Stimulated activated CD8-positive, alpha-beta memory T cell treated with anti-CD3 and anti-CD28 coated beads, Interleukin-15, amount 100 ng/mL, for 48 hours (primary cell): ENCODE data around the gene RNF121.

Experiments
- DNase-seq, 2 donors: peaks; one replicate each; pipeline ENCODE4 v3.0.0-alpha.2; 2020; ENCODE audit warnings: low read depth in 2 of 2

The RNF121 gene

DNA sequence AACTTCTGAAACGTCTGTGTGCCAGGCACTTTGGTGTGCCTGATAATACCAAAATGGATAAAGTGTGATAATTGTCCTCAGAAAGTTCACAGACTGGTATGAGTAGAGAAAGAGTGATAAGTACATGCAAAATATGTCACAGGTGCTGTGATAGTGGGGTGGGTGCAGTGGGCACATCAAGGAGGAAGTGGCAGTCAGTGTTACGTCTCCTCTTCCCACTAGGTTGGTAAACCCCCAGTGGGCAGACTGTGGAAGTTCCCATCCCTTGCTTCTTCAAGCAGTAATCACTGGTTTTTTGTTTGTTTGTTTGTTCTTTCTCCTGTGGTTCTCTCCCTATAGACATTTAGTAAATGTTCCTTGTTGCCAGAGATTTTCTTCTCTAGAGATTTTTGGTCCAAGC is 5.4 kb downstream of the RNF121 start:
- DNase-seq, result no peak

DNA sequence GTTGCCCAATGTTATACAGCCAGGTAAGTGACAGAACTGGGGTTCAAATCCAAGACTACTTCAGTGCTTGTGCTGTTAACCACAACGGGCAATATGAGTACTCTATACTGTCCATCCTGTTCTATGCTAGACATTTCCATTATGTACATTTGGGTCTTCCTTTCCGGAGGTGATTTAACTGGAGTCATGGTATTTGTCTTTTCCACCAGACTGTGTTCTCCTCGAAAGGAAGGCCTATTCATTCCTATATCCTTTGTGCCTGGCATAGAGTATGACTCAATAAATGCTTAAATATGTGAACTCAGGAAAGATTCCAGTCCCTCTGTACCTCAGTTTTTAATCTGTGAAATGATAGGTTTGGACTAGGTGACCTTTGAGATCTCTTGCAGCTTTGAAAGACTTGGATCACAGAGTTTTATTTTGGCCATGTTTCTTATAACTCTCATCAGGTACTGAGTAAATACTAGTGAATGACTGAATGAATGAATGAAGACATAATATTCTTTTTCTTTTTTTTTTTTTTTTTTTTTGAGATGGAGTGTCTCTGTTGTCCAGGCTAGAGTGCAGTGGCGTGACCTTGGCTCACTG is 6.6 kb downstream of the RNF121 start:
- DNase-seq, result no peak

DNA sequence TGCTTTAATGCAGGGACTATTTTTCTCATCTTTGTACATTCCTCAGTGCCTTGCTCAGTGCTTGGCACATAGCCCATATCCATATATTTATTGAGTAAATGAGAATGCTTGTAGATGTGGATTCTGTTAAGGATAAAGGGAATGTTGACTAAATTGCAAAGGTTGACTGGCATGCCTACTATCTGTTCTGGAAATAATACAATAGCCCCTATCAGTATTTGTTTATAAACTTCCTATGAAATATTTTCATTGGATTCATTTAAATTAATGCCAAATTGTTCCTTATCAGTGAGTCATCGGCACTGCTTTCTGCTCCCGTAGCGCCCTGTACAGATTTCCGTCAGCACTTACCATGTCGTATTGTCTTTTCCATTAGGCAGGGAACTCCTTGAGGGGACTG is 8.0 kb downstream of the RNF121 start:
- DNase-seq, result no peak

DNA sequence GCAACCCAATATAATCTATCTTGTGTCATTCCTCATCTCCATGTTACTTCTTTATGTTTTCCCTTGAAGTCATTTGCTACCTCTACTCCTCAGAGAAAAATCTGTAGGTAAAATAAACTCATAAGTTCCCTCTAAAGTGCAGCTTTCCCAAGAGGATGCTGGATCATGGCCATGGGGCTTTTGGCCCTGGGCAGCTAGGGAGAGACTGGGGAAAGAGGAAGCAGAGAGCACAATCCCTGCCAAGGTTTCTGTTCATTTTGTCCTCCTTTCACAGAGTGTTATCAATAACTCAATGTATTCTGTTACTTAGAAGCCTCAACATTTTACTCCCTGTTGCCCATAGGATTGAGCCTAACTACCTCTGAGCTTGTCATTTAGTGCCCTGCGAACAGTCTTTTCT is 9.0 kb downstream of the RNF121 start:
- no peak for DNase-seq

DNA sequence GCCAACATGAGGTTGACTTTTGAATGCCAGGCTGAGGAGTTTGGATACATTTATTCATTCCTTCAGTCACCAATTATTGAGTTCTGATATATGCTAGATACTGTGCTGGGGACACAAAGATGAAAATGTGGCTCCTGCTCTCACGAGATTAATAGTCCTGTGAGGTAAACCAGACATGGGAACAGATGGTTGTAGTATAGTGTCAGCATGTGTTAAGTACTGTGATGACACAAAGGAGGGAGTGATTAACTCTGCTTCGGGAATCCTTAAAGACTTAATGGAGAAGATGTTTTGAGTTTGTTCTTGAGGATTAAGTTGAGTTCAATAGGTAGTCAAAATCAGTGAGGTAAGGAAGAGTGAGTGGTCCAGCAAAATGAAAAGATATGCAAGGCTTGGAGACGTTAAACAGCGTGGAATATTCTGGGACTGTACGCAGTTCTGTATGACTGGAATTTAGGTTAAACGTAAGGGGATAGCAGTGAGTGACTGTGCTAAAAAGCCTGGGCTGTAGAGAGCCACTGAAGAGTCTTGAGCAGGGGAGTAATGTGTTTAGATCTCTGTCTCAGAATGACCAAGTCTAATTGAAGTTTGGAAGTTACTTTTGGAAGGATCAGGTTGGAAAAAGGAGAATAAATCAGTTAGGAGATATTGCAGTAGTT is 11.8 kb downstream of the RNF121 start:
- no peak for DNase-seq

DNA sequence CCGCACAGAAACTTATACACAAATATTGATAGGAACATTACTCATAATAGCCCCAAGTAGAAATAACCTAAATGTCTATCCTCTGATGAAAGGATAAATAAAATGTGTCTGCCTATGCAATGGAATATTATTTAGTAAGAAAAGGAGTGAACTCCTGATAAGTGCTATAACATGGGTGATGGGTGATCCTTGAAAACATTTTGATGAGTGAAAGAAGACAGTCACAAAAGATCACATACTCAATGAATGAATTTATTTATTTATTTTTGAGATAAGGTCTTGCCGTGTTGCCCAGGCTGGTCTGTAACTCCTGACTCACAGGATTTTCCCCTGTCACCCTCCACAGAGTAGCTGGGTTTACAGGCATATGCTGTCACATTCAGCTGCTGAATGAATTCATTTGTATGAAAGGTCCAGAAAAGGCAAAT is 17.3 kb downstream of the RNF121 start:
- no peak for DNase-seq

DNA sequence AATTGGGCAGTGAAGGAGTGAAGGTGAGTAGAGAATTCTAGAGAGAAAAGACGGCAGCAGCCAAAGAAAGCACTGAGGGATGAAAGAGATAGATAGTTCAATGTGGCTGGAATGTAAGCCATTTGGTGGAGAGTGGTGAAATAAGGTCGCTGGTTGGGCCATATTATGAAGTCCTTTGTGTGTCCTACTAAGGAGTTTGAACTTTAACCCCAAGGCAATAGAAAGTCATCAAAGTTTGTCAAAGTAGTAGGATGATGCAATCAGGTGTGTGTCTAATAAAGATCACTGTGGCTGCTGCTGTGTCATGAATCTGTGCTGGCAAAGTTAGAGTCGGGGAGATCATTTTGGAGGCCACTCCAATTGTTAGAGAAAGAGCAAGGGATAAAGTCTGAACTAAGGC is 18.7 kb downstream of the RNF121 start:
- DNase-seq, result no peak

DNA sequence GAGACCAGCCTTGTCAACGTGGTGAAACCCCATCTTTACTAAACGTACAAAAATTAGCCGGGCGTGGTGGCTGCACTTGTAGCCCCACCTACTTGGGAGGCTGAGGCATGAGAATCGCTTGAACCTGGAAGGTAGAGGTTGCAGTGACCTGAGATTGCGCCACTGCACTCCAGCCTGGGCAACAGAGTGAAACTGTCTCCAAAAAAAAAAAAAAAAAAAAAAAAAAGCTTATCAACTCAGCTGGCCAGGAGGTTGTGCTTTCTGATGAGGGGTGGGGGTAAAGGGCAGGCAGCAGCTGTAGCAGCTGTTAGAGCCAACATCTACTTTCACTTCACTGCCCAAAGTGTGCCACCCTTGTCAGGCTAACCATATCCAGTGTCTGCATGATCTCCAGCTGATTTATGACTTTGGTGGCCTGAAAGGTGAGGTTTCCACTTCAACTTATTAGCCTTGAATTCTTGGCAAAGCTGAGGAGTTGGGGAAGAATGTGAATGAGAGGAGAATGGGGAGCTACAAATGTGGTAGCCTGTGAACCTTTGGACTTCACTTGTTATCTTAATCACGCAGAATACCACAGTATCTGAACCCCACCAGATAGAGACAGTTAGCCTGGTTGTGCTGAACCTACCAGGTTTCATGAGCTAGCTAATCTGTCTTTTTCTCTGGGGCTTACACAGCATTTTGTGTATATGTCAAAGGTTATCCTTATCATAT is 19.6 kb downstream of the RNF121 start:
- no peak for DNase-seq

DNA sequence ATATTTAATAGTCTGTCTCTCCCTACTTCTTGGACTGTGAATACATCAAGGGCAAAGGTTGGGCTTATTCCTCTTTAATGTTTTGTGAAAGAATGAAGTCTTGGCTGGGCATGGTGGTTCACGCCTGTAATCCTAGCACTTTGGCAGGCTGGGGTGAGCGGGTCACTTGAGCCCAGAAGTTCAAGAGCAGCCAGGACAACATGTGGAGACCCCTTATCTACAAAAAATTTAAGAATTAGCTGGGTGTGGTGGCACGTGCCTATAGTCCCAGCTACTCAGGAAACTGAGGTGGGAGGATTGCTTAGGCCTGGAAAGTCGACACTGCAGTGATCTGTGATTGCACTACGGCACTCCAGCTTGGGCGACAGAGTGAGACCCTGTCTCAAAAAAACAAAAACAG is 20.2 kb downstream of the RNF121 start:
- no peak for DNase-seq

DNA sequence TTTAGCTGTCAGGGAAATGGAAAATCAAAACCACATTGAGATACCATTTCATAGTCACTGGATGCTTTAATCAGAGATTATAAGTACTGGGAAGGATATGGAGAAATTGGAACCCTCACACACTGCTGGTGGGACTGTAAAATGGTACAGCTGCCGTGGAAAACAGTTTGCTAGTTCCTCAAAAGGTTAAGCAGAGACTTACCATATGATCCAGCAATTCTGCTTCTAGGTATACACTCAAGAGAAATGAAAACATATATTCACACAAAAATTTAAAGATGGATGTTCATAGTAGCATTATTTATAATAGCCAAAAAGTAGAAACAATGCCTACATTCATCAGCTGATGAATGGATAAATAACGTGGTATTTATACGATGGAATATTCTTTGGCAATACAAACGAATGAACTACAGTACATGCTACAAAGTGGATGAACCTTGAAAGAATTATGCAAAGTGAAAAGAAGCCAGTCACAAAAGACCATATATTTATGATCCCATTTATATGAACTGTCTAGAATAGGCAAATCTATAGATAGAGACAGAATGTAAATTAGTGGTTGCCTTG is 23.0 kb downstream of the RNF121 start:
- no peak for DNase-seq

DNA sequence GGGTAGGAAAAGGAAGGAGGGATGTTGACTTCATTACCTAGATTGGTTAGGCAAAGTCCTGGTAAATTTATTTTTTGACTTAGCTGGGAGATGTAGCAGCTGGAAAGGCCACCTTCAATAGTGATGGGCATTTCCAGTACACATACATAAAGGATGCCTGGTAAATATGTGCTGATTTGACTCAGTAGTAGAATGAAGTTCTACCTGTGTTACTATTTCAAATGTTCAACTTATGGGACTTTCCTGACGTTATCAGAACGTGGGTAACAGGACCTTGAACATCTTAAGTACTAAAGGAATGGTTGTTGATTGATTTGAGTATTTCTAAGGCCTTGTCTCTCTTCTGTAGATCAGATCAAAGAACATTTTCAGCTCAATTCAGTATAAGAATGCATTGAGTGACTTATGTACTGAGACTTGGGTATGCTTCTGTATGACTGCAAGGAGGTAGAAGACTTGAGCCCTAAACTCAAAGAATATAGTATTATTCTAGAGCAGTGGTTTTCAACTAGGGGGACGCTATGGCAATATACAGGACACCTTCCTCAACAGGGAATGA is 27.1 kb downstream of the RNF121 start:
- DNase-seq, result no peak

DNA sequence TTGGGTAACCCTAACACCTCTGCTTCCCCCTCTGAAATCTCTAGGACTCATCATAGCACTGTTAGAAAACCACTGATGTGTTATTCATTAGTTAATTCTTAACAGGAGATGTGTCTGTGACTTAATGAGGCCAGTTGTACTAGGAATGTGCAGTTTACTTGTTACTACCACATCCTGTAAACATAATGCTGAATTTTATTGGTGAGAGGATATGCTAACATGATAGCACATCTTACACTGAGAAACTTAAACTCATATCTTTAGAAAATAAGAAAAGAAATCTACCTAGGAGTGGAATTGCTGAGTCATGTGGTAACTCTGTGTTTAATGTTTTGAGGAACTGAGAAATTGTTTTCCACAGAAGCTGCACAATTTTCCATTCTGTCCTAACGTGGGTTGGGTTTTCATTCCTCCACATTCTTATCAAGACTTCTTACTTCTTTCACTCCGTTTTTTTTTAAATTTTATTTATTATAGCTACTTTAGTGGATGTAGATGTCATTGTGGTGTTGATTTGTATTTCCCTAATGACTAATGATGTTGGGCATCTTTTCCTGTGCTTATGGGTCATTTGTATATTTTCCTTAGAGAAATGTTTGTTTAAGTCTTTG is 33.7 kb downstream of the RNF121 start:
- DNase-seq, result no peak

DNA sequence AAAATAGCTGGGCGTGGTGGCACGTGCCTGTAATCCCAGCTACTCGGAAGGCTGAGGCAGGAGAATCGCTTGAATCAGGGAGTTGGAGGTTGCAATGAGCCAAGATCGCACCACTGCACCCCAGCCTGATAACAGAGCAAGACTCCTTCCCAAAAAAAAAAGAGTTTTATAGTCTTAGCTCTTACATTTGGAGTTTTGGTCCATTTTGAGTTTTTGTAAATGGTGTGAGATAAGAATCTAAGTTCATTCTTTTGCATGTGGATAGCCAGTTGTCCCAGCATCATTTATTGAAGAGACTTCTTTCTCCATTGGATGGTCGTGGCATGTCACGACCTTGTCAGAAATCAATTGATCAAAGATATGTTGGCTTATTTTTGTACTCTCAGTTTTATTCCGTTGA is 34.6 kb downstream of the RNF121 start:
- DNase-seq, result no peak

DNA sequence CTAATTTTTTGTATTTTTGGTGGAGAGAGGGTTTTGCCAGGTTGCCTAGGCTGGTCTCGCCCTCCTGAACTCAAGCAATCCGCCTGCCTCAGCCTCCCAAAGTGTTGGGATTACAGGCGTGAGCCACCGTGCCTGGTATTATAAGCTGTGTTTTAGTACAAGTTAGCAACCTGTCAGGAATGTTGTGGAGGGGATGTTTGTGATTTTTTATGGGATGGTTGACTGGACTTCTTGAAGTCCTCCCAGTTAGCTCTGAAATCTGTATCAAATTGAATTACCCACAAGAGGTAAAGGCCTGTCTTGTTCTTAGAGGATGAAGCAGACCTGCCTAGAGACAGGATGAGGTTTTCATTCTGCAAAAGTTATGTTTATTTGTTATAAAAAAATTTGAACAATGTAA is 35.8 kb downstream of the RNF121 start:
- no peak for DNase-seq

DNA sequence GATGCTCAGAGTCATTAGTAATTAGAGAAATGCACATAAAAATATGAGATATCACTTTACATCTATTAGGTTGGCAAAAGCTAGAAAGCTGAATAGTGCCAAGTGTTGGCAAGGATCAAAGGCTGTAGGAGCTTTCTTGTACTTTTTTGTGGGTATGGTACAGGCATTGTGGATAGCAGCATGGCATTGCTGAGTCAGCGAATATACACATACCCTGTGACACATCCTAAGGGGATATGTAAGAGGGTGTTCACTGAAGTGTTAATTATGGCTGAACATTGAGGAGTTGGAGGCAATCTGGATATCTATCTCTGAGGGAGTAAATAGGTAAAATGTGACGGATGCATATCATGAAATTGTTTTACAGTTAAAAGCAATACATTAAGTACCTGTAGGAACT is 42.8 kb downstream of the RNF121 start:
- DNase-seq, result no peak

DNA sequence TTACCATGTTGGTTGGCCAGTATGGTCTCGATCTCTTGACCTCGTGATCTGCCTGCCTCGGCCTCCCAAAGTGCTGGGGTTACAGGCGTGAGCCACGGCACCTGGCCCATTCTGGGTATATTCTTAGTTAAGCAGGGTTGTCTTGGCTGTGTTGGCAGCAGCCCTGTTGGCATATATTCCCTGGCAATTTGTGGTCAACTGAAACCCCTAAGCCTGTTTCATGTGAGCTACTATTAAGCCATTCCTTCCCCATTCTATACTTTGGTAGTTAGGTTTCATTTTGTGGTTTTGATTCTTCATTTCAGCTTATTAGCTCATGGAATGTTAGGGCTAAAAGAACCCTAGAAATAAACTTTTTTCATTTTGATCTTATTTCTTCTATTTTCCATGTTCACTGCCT is 47.7 kb downstream of the RNF121 start:
- DNase-seq, result no peak

DNA sequence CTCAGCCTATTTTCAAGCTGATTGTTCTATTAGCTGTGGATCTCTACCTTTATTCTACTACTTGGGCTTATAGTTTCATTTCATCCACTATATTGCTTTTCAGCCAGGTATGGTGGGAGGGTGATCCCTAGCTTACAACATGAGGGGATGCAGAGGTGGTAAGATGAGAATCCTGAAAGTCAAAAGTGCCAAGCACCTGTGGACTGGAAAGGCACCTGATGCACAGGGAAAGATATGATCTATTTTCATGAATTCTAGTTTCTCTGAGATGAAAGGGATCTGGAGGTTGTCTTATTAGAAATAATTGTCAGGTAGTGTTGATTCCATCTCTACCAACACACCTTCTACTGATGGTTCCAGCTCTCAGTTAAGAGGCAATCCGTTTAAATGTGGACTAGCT is 48.2 kb downstream of the RNF121 start:
- no peak for DNase-seq

DNA sequence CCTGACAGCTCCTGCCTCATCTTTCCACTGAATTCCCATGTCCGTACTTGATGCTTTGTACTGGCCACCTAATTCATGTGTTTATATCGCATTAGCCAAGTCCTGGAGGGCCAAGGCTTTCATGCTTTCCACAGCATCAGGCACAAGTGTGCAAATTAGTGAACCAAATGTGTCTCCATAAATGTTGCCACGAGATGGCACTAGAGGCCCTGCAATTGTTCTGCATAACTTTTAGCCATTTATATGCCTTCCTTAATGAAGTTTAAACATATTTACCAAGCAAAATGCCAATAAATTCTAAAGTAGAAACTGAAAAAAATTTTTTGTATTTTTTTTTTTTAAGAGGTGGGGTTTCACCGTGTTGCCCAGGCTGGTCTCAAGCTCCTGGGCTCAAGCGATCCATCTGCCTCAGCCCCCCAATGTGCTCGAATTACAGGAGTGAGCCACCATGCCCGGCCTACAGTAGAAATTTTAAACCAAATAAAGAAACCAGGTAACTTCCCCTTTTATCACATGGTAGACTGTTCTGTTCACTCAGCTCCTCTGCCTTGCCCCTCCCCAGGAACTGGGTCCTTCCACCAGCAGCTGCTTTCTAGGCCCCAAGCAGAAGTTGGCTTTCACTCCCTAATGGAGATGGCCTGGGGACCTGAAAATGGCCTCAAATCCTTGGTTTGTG is 49.0 kb downstream of the RNF121 start:
- DNase-seq, result no peak

DNA sequence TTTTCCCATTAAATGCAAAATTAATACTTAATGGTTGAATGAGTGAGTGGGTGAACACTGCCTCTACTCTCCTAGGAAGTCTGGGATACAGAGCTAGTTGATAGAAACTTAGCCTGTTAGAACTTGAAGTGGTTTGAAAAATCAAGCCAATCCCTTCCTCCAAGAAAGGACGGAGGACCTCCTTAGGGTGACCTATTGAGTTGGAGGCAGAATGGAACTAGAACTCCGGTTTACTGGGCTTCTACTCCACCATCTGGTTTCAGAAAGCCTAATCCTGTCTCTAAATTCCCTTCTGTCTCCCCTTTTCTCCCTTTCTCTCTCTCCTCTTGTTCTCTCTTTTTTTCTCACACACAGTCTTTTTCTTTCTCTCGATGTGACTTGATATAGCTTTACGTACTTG is 50.2 kb downstream of the RNF121 start:
- DNase-seq, result no peak

DNA sequence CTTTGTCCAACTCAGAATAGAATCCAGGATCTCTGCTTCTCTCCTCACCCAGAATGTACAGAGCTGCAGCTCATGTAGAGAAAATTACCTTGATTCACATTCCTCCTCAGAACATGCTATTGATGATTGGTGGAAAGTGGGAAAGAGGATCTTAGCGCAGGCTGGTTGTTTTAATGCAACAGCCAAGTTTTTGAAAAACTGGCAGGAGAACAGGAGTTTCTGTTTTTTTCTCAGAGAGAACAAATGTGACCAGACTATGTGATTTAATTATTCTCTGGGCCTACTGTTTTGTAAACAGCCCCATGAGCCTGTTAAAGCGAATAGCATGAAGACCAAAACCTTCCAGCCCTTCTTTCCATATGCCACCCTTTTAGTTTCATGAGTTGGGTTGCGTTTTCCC is 50.8 kb downstream of the RNF121 start:
- no peak for DNase-seq

DNA sequence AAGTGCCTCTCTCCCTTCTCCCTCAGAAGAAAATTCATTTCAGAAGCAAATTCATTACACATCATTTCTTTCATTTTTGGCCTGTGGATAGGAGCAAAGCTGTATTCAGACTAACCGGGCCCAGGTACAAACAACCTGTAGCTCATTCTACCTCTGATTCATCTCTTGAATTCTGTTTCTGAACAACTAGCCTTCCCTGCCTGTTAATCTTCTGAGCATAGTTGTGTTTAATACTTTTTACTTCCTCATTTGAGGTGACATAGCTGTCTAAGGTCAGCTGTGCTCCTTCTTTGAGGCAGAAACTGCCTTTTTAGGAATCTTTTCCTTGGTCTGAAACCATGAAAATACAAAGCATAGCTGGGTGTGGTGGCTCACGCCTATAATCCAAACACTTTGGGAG is 57.3 kb downstream of the RNF121 start:
- no peak for DNase-seq

DNA sequence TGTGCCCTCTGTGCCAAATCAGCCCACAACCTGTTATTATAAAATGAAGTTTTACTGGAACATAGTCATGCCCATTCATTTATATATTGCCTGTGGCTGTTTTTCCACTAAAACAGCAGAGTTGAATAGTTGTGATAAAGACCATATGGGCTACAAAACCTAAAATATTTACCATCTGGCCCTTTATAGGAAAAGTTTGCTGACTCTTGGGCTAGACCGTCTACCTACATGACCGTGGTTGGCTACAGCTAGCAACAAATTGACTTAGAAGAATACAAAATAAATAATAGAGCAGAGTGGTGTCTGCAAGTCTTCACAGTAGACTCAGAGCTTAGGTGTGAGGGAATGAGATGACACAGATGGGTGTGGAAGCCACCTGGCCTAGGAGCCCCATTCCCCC is 58.7 kb downstream of the RNF121 start:
- DNase-seq, result no peak
